ENCODE measurements around the gene SETD1B. TPM values are rescaled to one million over a fixed set of nuclear protein-coding genes. Genes with fewer than 3 reads are reported as not detected.

Gene SETD1B
- total and polyA plus RNA-seq, 2 of the 4 experiments (the other 2 are of a cell fraction), result 0.90 to 5.1 TPM

- Histone ChIP-seq H3K56ac (ENCODE audit: extremely low read depth, insufficient read depth, low read length) (no peak overlapping the region), H2BK15ac (ENCODE audit: low read depth, low read length) (no peak overlapping the region), H3K79me1 (ENCODE audit: low read depth in 1 of 2, low read length in 2 of 2) (peaks cover 22 to 71% of the 10 kb centered on the region in 2 experiments; a peak in 3 of 4 replicates), H3K4me1 (ENCODE audit: control insufficient read depth, insufficient read depth, low read length) (peaks cover 23% of the 10 kb centered on the region), H2BK5ac (ENCODE audit: low read depth, low read length, poor library complexity, severe bottlenecking) (no peak overlapping the region), H3K27me3 (ENCODE audit: control insufficient read depth, insufficient read depth, low read length) (no peaks in the 10 kb centered on the region), H3K23ac (ENCODE audit: low read depth, low read length) (no peak overlapping the region), H3K27ac (ENCODE audit: insufficient read depth, low read length) (no peak overlapping the region), H4K20me1 (ENCODE audit: insufficient read depth, low read length) (peaks cover 66% of the 10 kb centered on the region), H3K14ac (replicated peaks; ENCODE audit: low read depth, low read length) (no peak overlapping the region), H3K9ac (ENCODE audit: low read depth, low read length) (no peak overlapping the region), H3K9me3 (ENCODE audit: control insufficient read depth, insufficient read depth, low read length) (no peaks in the 10 kb centered on the region), H3K4ac (ENCODE audit: low read depth, low read length) (no peak overlapping the region), H3K36me3 (ENCODE audit: control insufficient read depth, insufficient read depth, low read length) (peaks cover 49% of the 10 kb centered on the region), H3K4me3 (ENCODE audit: insufficient read depth, low read depth, low read length) (no peak overlapping the region), H2BK120ac (ENCODE audit: low read depth, low read length) (no peak overlapping the region), H2BK20ac (ENCODE audit: low read depth, low read length) (no peak overlapping the region), H4K91ac (ENCODE audit: insufficient read depth, low read depth, low read length) (no peak overlapping the region), H4K8ac (ENCODE audit: low read depth in 2 of 2, low read length in 2 of 2) (no peak overlapping the region), H2AK5ac (ENCODE audit: low read depth, low read length) (no peak overlapping the region), H3K18ac (ENCODE audit: low read depth, low read length) (no peak overlapping the region), H3K9me1 (ENCODE audit: insufficient read depth, low read length) (no peaks in the 10 kb centered on the region), H3K4me2 (ENCODE audit: low read depth, low read length) (no peak overlapping the region), H2AFZ (replicated peaks; ENCODE audit: low read length, poor library complexity) (no peak overlapping the region), H2AK9ac (replicated peaks; ENCODE audit: low read depth, low read length, poor library complexity) (no peak overlapping the region), H4K5ac (ENCODE audit: low read depth, low read length) (no peak overlapping the region)
- 100% methylated on average over 4 of the region's 27 CpGs; no CpG with 5 or more reads in 1 of the 2 experiments for WGBS, 2 experiments (ENCODE audit: extremely low coverage in 2 of 2, insufficient read length in 1 of 2)
- ChIA-PET CTCF (interaction anchor here (4.1 kb wide), 1 partner anchor 15 kb away, joined by 49 read pairs; the partner anchor contains the start of gene RHOF), POLR2A (ENCODE audit: unreplicated experiment) (interaction anchor here (1.7 kb wide), 1 partner anchor 8 kb away, joined by 20 read pairs; no protein-coding TSS in a partner anchor)
- TSS peak; percentile 78 for BruUV-seq (replicated peaks)
- ATAC-seq (ENCODE audit: low read depth) (no peak), DNase-seq (no peak)
- dilution Hi-C loops (cut with HindIII; ENCODE audit: low sequenced_read_pairs, unreplicated experiment), result no loop called here
- TF ChIP-seq MXI1 (IDR thresholded peaks at IDR 0.05; ENCODE audit: borderline replicate concordance, low read depth, low read length) (no peak), FOS (IDR thresholded peaks at IDR 0.05; ENCODE audit: low read depth, low read length) (no peak), ELK1 (IDR thresholded peaks at IDR 0.05; ENCODE audit: borderline replicate concordance, low read depth, low read length) (no peak), MAZ (IDR thresholded peaks at IDR 0.05; ENCODE audit: borderline replicate concordance, low read depth, low read length) (no peak)
- intact Hi-C loops (cut with micrococcal nuclease), result no loop called here
- in situ Hi-C loops (cut with MboI; ENCODE audit: low sequenced_read_pairs), result no loop called here
Measured at GRCh38 chr12:121809712-121810116, 5.9 kb downstream of the SETD1B start.

Measured in IMR-90 (cell line).